Occipital lobe (tissue), 2 donors: ENCODE measurements around the gene TRDN. TPM values are rescaled to one million over a fixed set of nuclear protein-coding genes. Genes with fewer than 3 reads are reported as not detected.
"Not testable (repeated sequence)": the region's sequence is repeated elsewhere in the genome, so short reads cannot be mapped to it uniquely, and the experiment has no call there.

Source experiments
- DNase-seq: peaks from one replicate; lab custom pipeline; 2025; lab: John Stamatoyannopoulos, UW
- total RNA-seq: library from RNA; depleted of rRNA; stranded (reverse); fragments of >200 nt; gene quantifications from one replicate; pipeline ENCODE4 v1.2.3, GENCODE V29; 2014

TRDN gene
- total RNA-seq, 1 donor from 2014 or later = 0.94 TPM

- DNase-seq = no peak
Observed at GRCh38 chr6:123635144-123635543, 1.6 kb downstream of the TRDN start.

DNA sequence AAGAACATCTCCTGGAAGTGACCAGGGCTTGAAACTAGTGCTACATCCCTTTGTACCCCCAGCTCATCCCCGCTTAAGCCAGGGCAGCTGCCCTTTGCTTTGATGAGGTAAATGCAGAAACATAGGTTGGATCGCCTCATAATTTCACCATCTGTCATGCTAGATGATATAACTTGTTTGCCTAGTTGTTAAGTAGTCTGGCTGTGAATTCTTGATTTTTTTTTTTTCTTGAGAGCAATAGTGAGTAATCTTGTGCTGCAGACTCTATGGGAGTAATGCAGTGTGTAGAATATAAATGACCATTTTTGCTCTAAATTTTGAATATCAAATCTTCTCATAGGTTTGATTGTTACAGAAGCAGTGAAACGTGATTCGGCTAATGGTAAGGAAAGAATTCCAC, 4.1 kb downstream of the TRDN start:
- DNase-seq = no peak

- DNase-seq = no peak
Observed at GRCh38 chr6:123629258-123629941, 7.3 kb downstream of the TRDN start.

- no peak for DNase-seq
Observed at GRCh38 chr6:123625696-123626095, 11.1 kb downstream of the TRDN start.

GRCh38 chr6:123622780-123623179, 14.0 kb downstream of the TRDN start:
- DNase-seq = no peak

DNA sequence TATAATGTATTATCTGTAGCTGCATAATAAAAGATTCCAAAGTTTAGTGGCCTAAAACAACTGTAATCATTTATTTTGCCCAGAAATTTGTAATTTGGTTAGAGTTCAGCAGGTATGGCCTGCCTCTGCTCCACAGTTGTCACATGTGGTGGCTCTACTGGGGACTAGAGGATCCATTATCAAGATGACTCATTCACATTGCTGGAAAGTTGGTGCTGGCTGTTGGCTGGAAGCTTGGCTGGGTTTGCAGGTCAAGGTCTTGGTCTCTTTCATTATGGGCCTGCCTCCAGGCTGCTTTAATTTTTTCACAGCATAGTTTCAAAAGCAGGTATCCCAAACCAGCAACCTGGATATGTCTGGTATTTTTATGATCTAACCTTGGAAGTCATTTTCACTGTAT, 17.6 kb downstream of the TRDN start:
- DNase-seq = no peak

- no peak for DNase-seq
Observed at GRCh38 chr6:123616942-123617341, 19.8 kb downstream of the TRDN start.

GRCh38 chr6:123616016-123616415, 20.7 kb downstream of the TRDN start:
- DNase-seq = no peak

GRCh38 chr6:123610779-123611178, 26.0 kb downstream of the TRDN start:
- DNase-seq = no peak

DNA sequence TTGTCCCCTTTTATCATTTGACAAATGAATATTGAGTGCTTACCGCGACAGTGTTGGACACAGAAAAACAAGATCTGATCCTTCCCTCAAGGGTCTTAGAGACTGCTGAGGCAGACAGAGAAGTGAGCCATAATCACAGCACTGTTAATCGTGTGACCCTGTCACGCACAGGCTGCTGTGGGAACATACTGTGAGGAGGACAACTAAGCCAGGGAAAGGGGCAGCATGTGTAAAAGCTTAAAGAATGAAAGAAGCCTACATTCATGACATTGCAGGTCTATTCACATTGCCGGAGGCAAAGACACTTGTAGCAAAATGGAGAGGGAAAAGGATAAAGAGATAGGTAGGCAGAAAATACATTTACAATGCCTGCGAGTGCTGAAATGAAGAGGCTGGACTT, 32.7 kb downstream of the TRDN start:
- no peak for DNase-seq

GRCh38 chr6:123598011-123598410, 38.7 kb downstream of the TRDN start:
- DNase-seq = no peak

GRCh38 chr6:123594776-123595175, 42.0 kb downstream of the TRDN start:
- DNase-seq = no peak

DNA sequence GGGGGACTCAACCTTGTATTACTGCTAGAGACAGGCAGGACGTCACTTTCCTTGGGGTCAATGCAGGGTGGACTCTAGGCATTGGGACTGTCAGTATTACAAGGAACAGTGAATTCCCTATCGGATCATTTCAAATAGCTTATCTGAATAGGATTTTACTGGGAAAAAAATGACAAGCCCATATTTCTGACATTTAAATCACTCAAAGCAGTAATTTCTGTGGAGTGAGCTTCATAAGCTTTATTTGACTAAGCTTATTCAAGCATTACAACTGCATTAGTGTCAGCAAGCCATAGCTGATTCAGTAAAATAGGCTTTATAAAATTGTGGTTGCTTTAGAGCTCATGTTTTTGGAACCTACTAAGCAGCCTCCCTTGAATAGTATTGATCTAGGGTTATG, 44.3 kb downstream of the TRDN start:
- DNase-seq = no peak

GRCh38 chr6:123589973-123590372, 46.8 kb downstream of the TRDN start:
- DNase-seq = no peak

- DNase-seq = no peak
Observed at GRCh38 chr6:123589317-123589716, 47.4 kb downstream of the TRDN start.

DNA sequence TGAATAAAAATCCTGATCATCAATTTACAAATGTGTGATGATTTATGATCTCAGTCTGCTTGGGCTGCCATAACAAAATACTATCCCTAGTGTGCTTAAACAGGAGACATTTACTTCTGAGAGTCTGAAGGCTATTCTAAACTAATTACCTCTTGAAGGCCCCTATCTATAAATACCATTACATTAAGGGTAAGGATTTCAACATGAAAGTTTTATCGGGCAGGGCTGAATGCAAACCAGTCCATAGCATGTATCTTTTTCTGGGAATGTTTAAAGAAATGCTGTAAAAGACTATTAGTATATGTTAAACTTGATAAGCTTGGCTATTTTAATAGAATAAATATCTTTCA, 48.2 kb downstream of the TRDN start:
- DNase-seq = no peak

DNA sequence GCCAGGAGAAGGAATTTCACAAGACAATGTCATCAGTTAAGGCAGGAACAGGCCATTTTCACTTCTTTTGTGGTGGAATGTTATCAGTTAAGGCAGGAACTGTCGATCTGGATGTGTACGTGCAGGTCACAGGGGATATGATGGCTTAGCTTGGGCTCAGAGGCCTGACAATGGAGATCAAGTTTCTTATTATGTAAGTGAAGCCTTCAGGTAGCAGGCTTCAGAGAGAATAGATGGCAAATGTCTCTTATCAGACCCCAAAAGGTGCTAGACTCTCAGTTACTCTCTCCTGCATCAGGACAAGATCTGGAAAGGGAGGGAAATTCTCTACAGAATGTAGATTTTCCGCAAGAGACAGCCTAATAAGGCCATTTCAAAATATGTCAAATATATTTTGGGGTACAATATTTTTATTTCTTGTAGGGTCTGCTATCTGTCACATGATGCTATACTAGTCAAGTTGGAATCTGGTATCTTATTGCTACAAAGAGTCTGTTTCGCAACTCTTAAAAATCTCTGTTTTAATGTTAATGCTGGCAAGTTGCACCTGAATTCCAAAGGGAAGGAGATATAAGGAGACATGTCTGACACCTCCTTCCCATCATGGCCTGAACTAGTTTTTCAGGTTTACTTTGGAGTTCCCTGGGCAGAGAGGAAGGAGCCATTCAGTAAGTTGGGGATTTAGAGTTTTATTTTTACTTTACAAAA, 48.8 kb downstream of the TRDN start:
- DNase-seq = no peak

DNA sequence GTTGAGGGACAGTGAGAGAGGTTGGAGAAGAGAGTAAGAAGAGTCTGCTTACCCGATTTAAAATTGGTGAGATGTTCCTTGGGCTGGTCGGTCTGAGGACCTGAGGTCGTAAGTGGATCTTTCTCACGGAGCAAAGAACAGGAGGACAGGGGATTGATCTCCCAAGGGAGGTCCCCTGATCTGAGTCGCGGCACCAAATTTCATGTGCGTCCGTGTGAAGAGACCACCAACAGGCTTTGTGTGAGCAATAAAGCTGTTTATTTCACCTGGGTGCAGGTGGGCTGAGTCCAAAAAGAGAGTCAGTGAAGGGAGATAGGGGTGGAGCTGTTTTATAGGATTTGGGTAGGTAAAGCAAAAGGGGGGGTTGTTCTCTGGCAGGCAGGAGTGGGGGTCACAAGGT, 49.3 kb downstream of the TRDN start:
- DNase-seq = not testable (repeated sequence)

DNA sequence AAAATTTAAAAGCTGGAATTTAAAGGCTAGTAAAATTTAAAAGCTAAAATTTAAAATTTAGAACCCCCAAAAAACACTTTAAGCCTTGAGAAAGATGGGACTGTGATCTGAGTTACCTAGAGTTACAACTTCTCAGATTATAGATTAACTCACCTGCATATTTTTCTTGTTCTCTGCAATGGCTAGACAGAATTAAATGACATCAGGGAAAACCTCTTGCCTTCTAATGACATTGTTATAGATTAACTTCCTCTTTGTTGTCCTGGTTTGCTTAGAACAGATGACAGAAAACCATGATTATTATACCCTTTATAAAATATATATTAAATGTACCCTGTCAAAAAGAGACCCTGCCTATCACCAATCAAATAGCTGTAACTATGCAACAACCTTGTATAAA, 56.4 kb downstream of the TRDN start:
- no peak for DNase-seq

- no peak for DNase-seq
Observed at GRCh38 chr6:123575188-123575587, 61.6 kb downstream of the TRDN start.

DNA sequence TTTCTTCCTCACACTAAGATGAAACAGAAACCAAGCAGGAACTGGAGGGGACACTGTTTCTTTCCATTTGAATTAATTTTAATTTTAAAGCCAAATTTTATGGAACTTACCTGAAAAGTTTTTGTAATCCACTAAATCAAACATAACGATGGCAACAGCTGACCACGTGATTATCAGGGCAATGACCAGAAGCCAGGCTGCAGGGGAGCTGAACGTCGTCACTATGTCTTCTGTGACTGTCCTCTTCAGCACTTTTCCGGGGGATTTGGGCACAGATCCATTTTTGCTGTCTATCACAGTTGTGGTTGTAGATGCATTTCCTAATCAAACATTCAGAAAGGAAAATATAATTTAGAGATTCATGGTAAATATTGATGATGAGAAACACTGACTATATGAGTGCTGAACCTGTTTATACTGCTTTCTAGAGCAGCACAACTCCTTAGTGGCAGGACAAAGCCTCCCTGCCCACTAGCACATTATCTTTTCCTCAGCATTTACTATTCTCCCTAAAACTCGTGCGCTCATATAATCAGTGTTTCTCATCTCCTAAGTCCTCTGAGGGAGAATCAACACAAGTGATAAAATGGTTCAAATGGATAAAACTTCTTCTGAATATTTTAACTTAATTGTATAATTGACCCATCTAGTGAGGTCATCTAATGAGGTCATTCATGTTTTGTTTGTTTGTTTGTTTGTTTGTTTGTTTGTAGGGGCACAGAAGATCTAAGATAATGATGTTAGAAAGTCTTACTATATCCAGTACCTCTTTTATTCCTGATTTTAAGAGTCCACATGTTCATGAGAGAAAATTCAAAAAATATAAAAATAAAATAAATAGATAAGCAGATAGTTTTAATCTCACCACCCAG, 65.7 kb downstream of the TRDN start:
- DNase-seq = no peak

DNA sequence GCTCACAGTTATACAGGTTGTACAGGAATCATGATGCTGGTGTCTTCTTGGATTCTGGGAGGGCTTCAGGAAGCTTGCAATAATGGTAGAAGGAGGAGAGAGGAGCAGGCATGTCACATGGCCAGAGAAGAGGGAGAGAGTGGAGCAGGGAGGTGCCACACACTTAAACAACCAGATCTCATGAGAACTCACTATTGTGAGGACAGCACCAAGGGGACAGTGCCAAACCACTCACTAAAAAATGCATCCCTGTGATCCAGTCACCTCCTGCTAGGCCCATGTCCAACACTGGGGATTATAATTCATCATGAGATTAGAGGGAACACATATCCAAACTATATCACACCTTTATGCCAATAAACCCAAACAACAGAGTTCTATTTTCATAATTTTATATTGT, 67.2 kb downstream of the TRDN start:
- DNase-seq = no peak

DNA sequence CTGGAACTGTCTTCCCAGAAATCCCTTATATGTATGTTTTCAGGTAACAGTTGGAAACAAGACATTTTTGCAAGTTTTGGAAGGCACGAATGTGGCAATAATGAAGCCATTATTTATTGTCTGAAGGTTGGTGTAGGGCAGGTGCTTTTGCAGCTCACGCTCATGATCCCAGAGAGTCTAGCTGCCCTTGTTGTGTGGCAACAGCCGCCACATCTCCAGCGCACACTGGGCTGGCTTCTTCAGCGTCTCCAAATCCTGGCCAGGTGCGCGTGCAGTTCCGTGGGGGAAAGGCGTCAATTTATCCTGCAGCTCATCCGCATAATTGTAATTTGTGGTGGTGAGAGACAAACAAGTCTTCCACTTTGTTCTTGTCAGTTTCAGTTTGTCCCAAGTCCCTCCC, 71.2 kb downstream of the TRDN start:
- no peak for DNase-seq
